ENCODE data around the gene FICD. TPM values are rescaled to one million over a fixed set of nuclear protein-coding genes. Genes with fewer than 3 reads are reported as not detected.
A peak's percentile ranks its signal among the peaks of the same experiment; 100 is the strongest.

Gene FICD
- total RNA-seq, 2 donors from 2014 or later: 6.2 to 6.8 TPM

DNA sequence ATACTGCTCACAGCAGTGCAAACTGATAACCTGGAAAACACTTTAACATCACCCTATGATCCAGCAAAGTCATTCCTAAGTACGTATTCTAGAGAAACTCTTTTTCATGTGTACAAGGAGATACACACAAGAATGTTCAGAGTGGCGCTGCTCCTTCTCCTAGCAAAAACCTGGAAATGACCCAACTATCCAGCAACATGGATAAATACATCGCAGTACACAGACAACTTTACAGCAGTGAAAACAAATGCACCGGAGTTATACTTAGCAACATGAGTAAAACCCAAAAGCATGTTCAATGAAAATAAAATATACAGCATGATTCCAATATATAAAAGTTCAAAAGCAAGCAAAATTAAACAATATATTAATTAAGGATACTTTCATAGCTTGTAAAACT is 27.2 kb downstream of the FICD start:
- H3K4me3 ChIP-seq (ENCODE audit: low read length): no peak overlapping the region
- Mint-ChIP-seq H3K27ac (no peak overlapping the region), H3K36me3 (ENCODE audit: low read depth) (peaks cover 63% of the 10 kb centered on the region), H3K4me3 (no peak overlapping the region), H3K9me3 (no peaks in the 10 kb centered on the region), H3K4me1 (no peaks in the 10 kb centered on the region), H3K27me3 (ENCODE audit: insufficient read depth) (no peaks in the 10 kb centered on the region)
- H3K27ac ChIP-seq (ENCODE audit: low read depth, low read length): no peak overlapping the region
- no peak overlapping the region for H3K9ac ChIP-seq (ENCODE audit: extremely low read depth, low read length, poor library complexity, severe bottlenecking)
- no peaks in the 10 kb centered on the region for H3K9me3 ChIP-seq (ENCODE audit: control insufficient read depth, low read length)
- no peaks in the 10 kb centered on the region for H3K27me3 ChIP-seq (ENCODE audit: control insufficient read depth, insufficient read depth, low read length, poor library complexity, severe bottlenecking)
- WGBS, 2 experiments (ENCODE audit: insufficient coverage in 1 of 2, insufficient read length in 1 of 2): 80 to 95% methylated on average over 1 to 4 of the region's 4 CpGs
- peak; percentile 22 for DNase-seq
- H3K4me1 ChIP-seq (ENCODE audit: control insufficient read depth, insufficient read depth, low read length): no peaks in the 10 kb centered on the region
- TF ChIP-seq, protein P1, sequence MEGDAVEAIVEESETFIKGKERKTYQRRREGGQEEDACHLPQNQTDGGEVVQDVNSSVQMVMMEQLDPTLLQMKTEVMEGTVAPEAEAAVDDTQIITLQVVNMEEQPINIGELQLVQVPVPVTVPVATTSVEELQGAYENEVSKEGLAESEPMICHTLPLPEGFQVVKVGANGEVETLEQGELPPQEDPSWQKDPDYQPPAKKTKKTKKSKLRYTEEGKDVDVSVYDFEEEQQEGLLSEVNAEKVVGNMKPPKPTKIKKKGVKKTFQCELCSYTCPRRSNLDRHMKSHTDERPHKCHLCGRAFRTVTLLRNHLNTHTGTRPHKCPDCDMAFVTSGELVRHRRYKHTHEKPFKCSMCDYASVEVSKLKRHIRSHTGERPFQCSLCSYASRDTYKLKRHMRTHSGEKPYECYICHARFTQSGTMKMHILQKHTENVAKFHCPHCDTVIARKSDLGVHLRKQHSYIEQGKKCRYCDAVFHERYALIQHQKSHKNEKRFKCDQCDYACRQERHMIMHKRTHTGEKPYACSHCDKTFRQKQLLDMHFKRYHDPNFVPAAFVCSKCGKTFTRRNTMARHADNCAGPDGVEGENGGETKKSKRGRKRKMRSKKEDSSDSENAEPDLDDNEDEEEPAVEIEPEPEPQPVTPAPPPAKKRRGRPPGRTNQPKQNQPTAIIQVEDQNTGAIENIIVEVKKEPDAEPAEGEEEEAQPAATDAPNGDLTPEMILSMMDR (conservative IDR thresholded peaks at IDR 0.05): no peak
- peaks cover 71% of the 10 kb centered on the region for H3K36me3 ChIP-seq (ENCODE audit: control insufficient read depth, insufficient read depth, low read length)

DNA sequence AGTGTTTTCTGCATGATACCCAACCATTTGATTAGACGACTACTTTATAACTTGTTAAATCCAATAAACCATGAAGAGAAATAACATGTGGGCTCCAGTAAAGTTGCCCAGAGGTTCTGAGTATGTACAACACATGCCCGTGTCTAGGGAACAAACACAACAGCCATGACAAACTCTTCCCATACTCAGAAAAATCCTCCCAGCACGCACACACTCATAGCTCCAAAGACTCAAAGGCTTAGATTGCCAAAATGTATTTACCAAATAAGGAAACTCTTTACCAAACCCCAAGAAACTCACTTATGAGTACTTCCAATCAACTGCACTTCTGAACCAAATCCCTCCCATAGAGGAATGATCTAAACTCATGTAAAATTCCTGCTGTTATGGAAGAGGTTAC is 28.6 kb downstream of the FICD start:
- H3K9me3 ChIP-seq (ENCODE audit: control insufficient read depth, low read length): no peaks in the 10 kb centered on the region
- H3K4me1 ChIP-seq (ENCODE audit: control insufficient read depth, insufficient read depth, low read length): no peaks in the 10 kb centered on the region
- H3K4me3 Mint-ChIP-seq: no peak overlapping the region
- no peaks in the 10 kb centered on the region for H3K27me3 Mint-ChIP-seq (ENCODE audit: insufficient read depth)
- no peak for DNase-seq
- H3K27ac Mint-ChIP-seq: no peak overlapping the region
- H3K9ac ChIP-seq (ENCODE audit: extremely low read depth, low read length, poor library complexity, severe bottlenecking): no peak overlapping the region
- 91 to 96% methylated on average over 3 of the region's 3 CpGs for WGBS, 2 experiments (ENCODE audit: insufficient coverage in 1 of 2, insufficient read length in 1 of 2)
- no peaks in the 10 kb centered on the region for H3K9me3 Mint-ChIP-seq
- H3K27me3 ChIP-seq (ENCODE audit: control insufficient read depth, insufficient read depth, low read length, poor library complexity, severe bottlenecking): no peaks in the 10 kb centered on the region
- peaks cover 71% of the 10 kb centered on the region for H3K36me3 ChIP-seq (ENCODE audit: control insufficient read depth, insufficient read depth, low read length)
- H3K4me1 Mint-ChIP-seq: no peaks in the 10 kb centered on the region
- no peak overlapping the region for H3K27ac ChIP-seq (ENCODE audit: low read depth, low read length)
- TF ChIP-seq, protein P1 (conservative IDR thresholded peaks at IDR 0.05): no peak
- H3K4me3 ChIP-seq (ENCODE audit: low read length): no peak overlapping the region
- peaks cover 59% of the 10 kb centered on the region for H3K36me3 Mint-ChIP-seq (ENCODE audit: low read depth)

DNA sequence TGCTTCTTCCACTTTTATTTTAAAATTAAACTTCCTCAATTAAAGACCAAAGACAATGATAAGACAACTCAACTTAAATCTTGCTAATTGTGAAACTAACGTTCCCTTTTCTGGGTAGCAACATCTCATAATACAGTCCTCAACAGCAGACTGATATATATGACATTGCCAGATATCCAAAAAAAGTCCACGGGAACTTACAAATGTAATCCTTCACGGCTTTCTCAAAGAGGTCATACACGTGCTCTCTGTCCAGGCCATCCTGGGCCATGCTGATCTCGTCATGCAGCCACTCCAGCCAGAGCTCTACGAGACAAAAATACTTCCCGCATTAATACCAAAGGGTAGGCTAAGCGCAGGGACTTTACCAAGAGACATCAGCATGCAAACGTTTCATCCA is 32.6 kb downstream of the FICD start:
- H3K4me3 Mint-ChIP-seq: no peak overlapping the region
- H3K9me3 ChIP-seq (ENCODE audit: control insufficient read depth, low read length): no peaks in the 10 kb centered on the region
- H3K4me3 ChIP-seq (ENCODE audit: low read length): no peak overlapping the region
- H3K4me1 ChIP-seq (ENCODE audit: control insufficient read depth, insufficient read depth, low read length): no peaks in the 10 kb centered on the region
- no peak overlapping the region for H3K27ac ChIP-seq (ENCODE audit: low read depth, low read length)
- H3K27me3 Mint-ChIP-seq (ENCODE audit: insufficient read depth): no peaks in the 10 kb centered on the region
- H3K27me3 ChIP-seq (ENCODE audit: control insufficient read depth, insufficient read depth, low read length, poor library complexity, severe bottlenecking): no peaks in the 10 kb centered on the region
- H3K27ac Mint-ChIP-seq: no peak overlapping the region
- TF ChIP-seq, protein P1 (conservative IDR thresholded peaks at IDR 0.05): no peak
- H3K4me1 Mint-ChIP-seq: no peaks in the 10 kb centered on the region
- peaks cover 48% of the 10 kb centered on the region for H3K36me3 Mint-ChIP-seq (ENCODE audit: low read depth)
- no peak overlapping the region for H3K9ac ChIP-seq (ENCODE audit: extremely low read depth, low read length, poor library complexity, severe bottlenecking)
- peaks cover 66% of the 10 kb centered on the region for H3K36me3 ChIP-seq (ENCODE audit: control insufficient read depth, insufficient read depth, low read length)
- H3K9me3 Mint-ChIP-seq: no peaks in the 10 kb centered on the region
- peak; percentile 16 for DNase-seq
- WGBS, 2 experiments (ENCODE audit: insufficient coverage in 1 of 2, insufficient read length in 1 of 2): 94 to 99% methylated on average over 7 to 9 of the region's 9 CpGs

Measured in endodermal cell (in vitro differentiated cells).